IMR-90 (cell line): Measurements from ENCODE around the gene ZRANB3. TPM values are rescaled to one million over a fixed set of nuclear protein-coding genes. Genes with fewer than 3 reads are reported as not detected.

ENCODE experiments used
- ATAC-seq: fragments of 200-7000 bp; cut with Tn5 transposase; 2 replicates; pipeline ENCODE4 v1.9.1; 2020; ENCODE audit warnings: low read depth, mild to moderate bottlenecking, moderate library complexity
- BruUV-seq: library from RNA; stranded (reverse); fragments of 400-500 nt; replicated peaks from 2 replicates; lab custom pipeline; 2021; lab: Mats Ljungman, UMichigan
- CTCF ChIA-PET: fragments of 300-600 bp; formaldehyde crosslinking; extraction: SDS; loops from one replicate; lab custom pipeline; 2021; ENCODE audit warnings: antibody characterized with exemption; lab: Yijun Ruan, JAX
- POLR2A ChIA-PET: fragments of 300-600 bp; sonication (Branson Sonifier 250); formaldehyde crosslinking; loops from one replicate; lab custom pipeline; 2022; ENCODE audit warnings: antibody characterized with exemption; ENCODE audit not compliant: unreplicated experiment; lab: Charles Lee
- DNase-seq: peaks from one replicate; pipeline ENCODE4 v3.0.0; 2013
- H2AFZ ChIP-seq: replicated peaks from 2 replicates; pipeline ENCODE3; 2013; ENCODE audit warnings: low read length, mild to moderate bottlenecking; ENCODE audit not compliant: poor library complexity
- H2AK5ac ChIP-seq: 2 replicates; pipeline ENCODE4 v1.6.1; 2013; ENCODE audit warnings: low read depth, low read length, inconsistent platforms
- H2AK9ac ChIP-seq: replicated peaks from 2 replicates; pipeline ENCODE3; 2013; ENCODE audit warnings: mild to moderate bottlenecking, low read depth, low read length, moderate library complexity; ENCODE audit not compliant: poor library complexity
- H2BK120ac ChIP-seq: 2 replicates; pipeline ENCODE4 v1.6.1; 2013; ENCODE audit warnings: low read depth, low read length, inconsistent platforms
- H2BK15ac ChIP-seq: 3 replicates; pipeline ENCODE4 v1.6.1; 2013; ENCODE audit warnings: low read depth, low read length, inconsistent platforms
- H2BK20ac ChIP-seq: 2 replicates; pipeline ENCODE4 v1.6.1; 2013; ENCODE audit warnings: low read depth, mild to moderate bottlenecking, inconsistent platforms, low read length, moderate library complexity
- H2BK5ac ChIP-seq: 2 replicates; pipeline ENCODE4 v1.6.1; 2013; ENCODE audit warnings: mild to moderate bottlenecking, low read depth, low read length, inconsistent platforms; ENCODE audit not compliant: poor library complexity, severe bottlenecking
- H3K14ac ChIP-seq: replicated peaks from 2 replicates; pipeline ENCODE4 v1.6.1; 2013; ENCODE audit warnings: low read depth, low read length, inconsistent platforms
- H3K18ac ChIP-seq: 2 replicates; pipeline ENCODE4 v1.6.1; 2013; ENCODE audit warnings: low read depth, low read length, control low read depth
- H3K23ac ChIP-seq: 2 replicates; pipeline ENCODE4 v1.6.1; 2013; ENCODE audit warnings: low read depth, low read length, inconsistent platforms
- H3K27ac ChIP-seq: 2 replicates; pipeline ENCODE4 v1.5.1; 2013; ENCODE audit warnings: mild to moderate bottlenecking, control low read depth, low read length; ENCODE audit not compliant: insufficient read depth
- H3K27me3 ChIP-seq: 2 replicates; pipeline ENCODE4 v1.6.1; 2013; ENCODE audit warnings: low read length; ENCODE audit not compliant: control insufficient read depth, insufficient read depth
- H3K36me3 ChIP-seq: 2 replicates; pipeline ENCODE4 v1.6.1; 2013; ENCODE audit warnings: low read length, mixed read lengths; ENCODE audit not compliant: control insufficient read depth, insufficient read depth
- H3K4ac ChIP-seq: 2 replicates; pipeline ENCODE4 v1.6.1; 2013; ENCODE audit warnings: low read depth, low read length, inconsistent platforms
- H3K4me1 ChIP-seq: 2 replicates; pipeline ENCODE4 v1.6.1; 2013; ENCODE audit warnings: low read length, mixed read lengths; ENCODE audit not compliant: control insufficient read depth, insufficient read depth
- H3K4me2 ChIP-seq: 2 replicates; pipeline ENCODE4 v1.6.1; 2013; ENCODE audit warnings: low read depth, mild to moderate bottlenecking, control low read depth, low read length, moderate library complexity
- H3K4me3 ChIP-seq: 2 replicates; pipeline ENCODE4 v1.5.1; 2013; ENCODE audit warnings: low read depth, mild to moderate bottlenecking, control low read depth, low read length, moderate library complexity; ENCODE audit not compliant: insufficient read depth
- H3K56ac ChIP-seq: 2 replicates; pipeline ENCODE4 v1.6.1; 2013; ENCODE audit warnings: low read length, inconsistent platforms; ENCODE audit not compliant: insufficient read depth; ENCODE audit errors: extremely low read depth
- H3K79me1 ChIP-seq, 2 experiments: 2 replicates each; pipeline ENCODE4 v1.6.1; 2013; ENCODE audit warnings: low read length in 2 of 2, inconsistent platforms in 1 of 2, low read depth in 1 of 2
- H3K9ac ChIP-seq: 2 replicates; pipeline ENCODE4 v1.6.1; 2013; ENCODE audit warnings: low read depth, low read length, control low read depth
- H3K9me1 ChIP-seq: 2 replicates; pipeline ENCODE4 v1.6.1; 2013; ENCODE audit warnings: low read length, inconsistent platforms; ENCODE audit not compliant: insufficient read depth
- H3K9me3 ChIP-seq: 2 replicates; pipeline ENCODE4 v1.6.1; 2013; ENCODE audit warnings: low read length; ENCODE audit not compliant: control insufficient read depth, insufficient read depth
- H4K20me1 ChIP-seq: 2 replicates; pipeline ENCODE4 v1.6.1; 2013; ENCODE audit warnings: low read length, inconsistent platforms; ENCODE audit not compliant: insufficient read depth
- H4K5ac ChIP-seq: 2 replicates; pipeline ENCODE4 v1.6.1; 2013; ENCODE audit warnings: mild to moderate bottlenecking, low read depth, low read length, control low read depth
- H4K8ac ChIP-seq, 2 experiments: 2 replicates each; pipeline ENCODE4 v1.6.1; 2013; ENCODE audit warnings: low read depth in 2 of 2, low read length in 2 of 2, control low read depth in 1 of 2, inconsistent platforms in 1 of 2
- H4K91ac ChIP-seq: 2 replicates; pipeline ENCODE4 v1.6.1; 2013; ENCODE audit warnings: low read depth, low read length, inconsistent platforms; ENCODE audit not compliant: insufficient read depth
- CEBPB ChIP-seq: IDR thresholded peaks from 2 replicates; pipeline ENCODE4 v1.6.1; 2012; ENCODE audit warnings: low read depth, low read length, improper control_type of control experiment
- WGBS, 2 experiments: methylation state at CpG; one replicate each; pipeline versions ENCODE4 v1.1.5 to v1.1.7; 2013; ENCODE audit warnings: missing lambda C conversion rate in 2 of 2; ENCODE audit not compliant: insufficient read length in 1 of 2; ENCODE audit errors: extremely low coverage in 2 of 2; 5-methylcytosine and 5-hydroxymethylcytosine counted together
- dilution Hi-C: fragments of 300-500 bp; cut with HindIII; formaldehyde crosslinking; loops from one replicate; pipeline ENCODE4 v1.14.3; 2018; ENCODE audit warnings: low sequenced_read_pairs; ENCODE audit not compliant: unreplicated experiment
- in situ Hi-C: fragments of 300-500 bp; cut with MboI; formaldehyde crosslinking; loops from 3 replicates; pipeline ENCODE4 v1.14.3; 2019; ENCODE audit warnings: low sequenced_read_pairs, inconsistent platforms, mixed read lengths
- intact Hi-C: fragments of 100-400 bp; cut with micrococcal nuclease; formaldehyde crosslinking; loops from 2 replicates; pipeline ENCODE4 v1.10.0; 2022
- polyA plus RNA-seq, 3 experiments: library from polyadenylated mRNA; depleted of rRNA; stranded (reverse); fragments of >200 nt; gene quantifications; 2 replicates each; pipeline ENCODE4 v1.2.3, GENCODE V29; 2012; ENCODE audit warnings: low replicate concordance in 1 of 3
- total RNA-seq: library from RNA; depleted of rRNA; stranded (reverse); fragments of >200 nt; gene quantifications from 2 replicates; pipeline ENCODE4 v1.2.3, GENCODE V29; 2012
- TF ChIP-seq, protein P1 (sequence below): fragments of 150-350 bp; IDR thresholded peaks from 2 replicates; pipeline ENCODE4 v1.6.1; 2016; ENCODE audit warnings: low read depth, mild to moderate bottlenecking, low read length, moderate library complexity, borderline replicate concordance

ZRANB3 gene
- total and polyA plus RNA-seq, 2 of the 4 experiments (the other 2 are of a cell fraction) = 3.4 to 9.3 TPM

DNA sequence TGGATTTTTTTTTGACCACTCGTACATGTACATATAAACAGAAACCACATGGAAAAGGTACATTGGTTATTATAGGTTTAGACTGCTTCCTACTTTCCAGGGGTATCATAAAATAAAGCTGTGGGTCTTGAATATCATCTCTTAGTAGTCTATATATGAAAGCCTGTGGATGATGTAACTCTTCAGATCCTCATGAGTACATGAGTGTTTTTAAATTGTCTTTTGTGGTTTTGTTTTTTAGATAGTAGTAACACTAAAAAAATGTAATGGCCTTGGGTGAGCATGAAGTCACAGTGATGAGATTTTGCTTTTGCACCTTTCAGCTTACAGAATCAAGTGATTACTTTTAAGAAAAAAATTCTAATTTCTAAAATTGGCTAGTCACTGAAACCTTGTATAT lies 398.7 kb downstream of the ZRANB3 start:
- H3K56ac ChIP-seq = no peak overlapping the region
- no CpG with 5 or more reads among the region's 1 CpG for WGBS, 2 experiments
- H4K5ac ChIP-seq = no peak overlapping the region
- no peak overlapping the region for H3K18ac ChIP-seq
- no peak overlapping the region for H3K14ac ChIP-seq
- H3K9ac ChIP-seq = no peak overlapping the region
- TF ChIP-seq CEBPB = peak; percentile 74
- TF ChIP-seq, protein P1, sequence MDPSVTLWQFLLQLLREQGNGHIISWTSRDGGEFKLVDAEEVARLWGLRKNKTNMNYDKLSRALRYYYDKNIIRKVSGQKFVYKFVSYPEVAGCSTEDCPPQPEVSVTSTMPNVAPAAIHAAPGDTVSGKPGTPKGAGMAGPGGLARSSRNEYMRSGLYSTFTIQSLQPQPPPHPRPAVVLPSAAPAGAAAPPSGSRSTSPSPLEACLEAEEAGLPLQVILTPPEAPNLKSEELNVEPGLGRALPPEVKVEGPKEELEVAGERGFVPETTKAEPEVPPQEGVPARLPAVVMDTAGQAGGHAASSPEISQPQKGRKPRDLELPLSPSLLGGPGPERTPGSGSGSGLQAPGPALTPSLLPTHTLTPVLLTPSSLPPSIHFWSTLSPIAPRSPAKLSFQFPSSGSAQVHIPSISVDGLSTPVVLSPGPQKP = no peak
- ChIA-PET CTCF (no interaction called here), POLR2A (no interaction called here)
- H3K4me3 ChIP-seq = no peak overlapping the region
- in situ Hi-C loops (no loop called here), intact Hi-C loops (no loop called here), dilution Hi-C loops (no loop called here)
- peaks cover 2% of the 10 kb centered on the region; the same call in 1 of the 2 replicates for H3K9me1 ChIP-seq
- H3K23ac ChIP-seq = no peak overlapping the region
- H3K27me3 ChIP-seq = no peaks in the 10 kb centered on the region
- H3K4ac ChIP-seq = no peak overlapping the region
- no peak overlapping the region for H2AK9ac ChIP-seq
- BruUV-seq = no TSS peak
- H4K8ac ChIP-seq = no peak overlapping the region
- no peaks in the 10 kb centered on the region for H3K4me1 ChIP-seq
- peak; percentile 74 for DNase-seq
- peak; percentile 82 for ATAC-seq
- peaks cover 23% of the 10 kb centered on the region for H3K36me3 ChIP-seq
- H3K79me1 ChIP-seq = peaks cover 0 to 4% of the 10 kb centered on the region in 2 experiments; a peak in 3 of 4 replicates
- H4K91ac ChIP-seq = no peak overlapping the region
- H3K9me3 ChIP-seq = no peaks in the 10 kb centered on the region
- H3K4me2 ChIP-seq = no peak overlapping the region; the same call in 1 of the 2 replicates
- H4K20me1 ChIP-seq = 0 out of 2 replicates have a peak, but pooled peaks cover 5% of the 10 kb centered on the region
- H2BK15ac ChIP-seq = no peak overlapping the region
- H3K27ac ChIP-seq = no peak overlapping the region
- no peak overlapping the region for H2AFZ ChIP-seq
- H2BK120ac ChIP-seq = no peak overlapping the region
- H2BK20ac ChIP-seq = no peak overlapping the region
- H2AK5ac ChIP-seq = no peak overlapping the region
- H2BK5ac ChIP-seq = no peak overlapping the region
